Measurements from ENCODE around the gene NRL.

GRCh38 chr14:24150567-24150966 lies 35.8 kb upstream of the NRL start:
- TF ChIP-seq POLR2A (IDR thresholded peaks at IDR 0.05; ENCODE audit: low read depth): no peak
- no peak for TF ChIP-seq CTCF (IDR thresholded peaks at IDR 0.05)

Data from esophagus muscularis mucosa (tissue), 3 donors.